GM12878 (cell line): Measurements from ENCODE around the gene STK38.

ENCODE experiments used
- EGR1 ChIP-seq, 2 experiments: IDR thresholded peaks; 1 replicate in 1 of 2; 2 replicates in 1 of 2; pipeline ENCODE4 v1.6.1; 2011 to 2012; ENCODE audit warnings: low read depth in 2 of 2, low read length in 2 of 2, borderline replicate concordance in 1 of 2, mild to moderate bottlenecking in 1 of 2, moderate library complexity in 1 of 2
- EP300 ChIP-seq, 2 experiments: fragments of 150-350 bp in 1 of 2; IDR thresholded peaks; 2 replicates each; pipeline ENCODE4 v1.6.1; 2011 to 2012; ENCODE audit warnings: low read depth in 2 of 2, low read length in 2 of 2, borderline replicate concordance in 1 of 2, improper control_type of control experiment in 1 of 2, inconsistent platforms in 1 of 2; ENCODE audit not compliant: control insufficient read depth in 1 of 2
- HCFC1 ChIP-seq: fragments of 150-350 bp; IDR thresholded peaks from 2 replicates; pipeline ENCODE4 v1.6.1; 2014; ENCODE audit warnings: low read length
- SIN3A ChIP-seq: IDR thresholded peaks from 2 replicates; pipeline ENCODE4 v1.6.1; 2012; ENCODE audit warnings: low read depth, low read length, improper control_type of control experiment
- SREBF2 ChIP-seq: IDR thresholded peaks from 2 replicates; pipeline ENCODE4 v1.6.1; 2012; ENCODE audit warnings: mild to moderate bottlenecking, low read length
- SUPT20H ChIP-seq: IDR thresholded peaks from 2 replicates; pipeline ENCODE4 v1.6.1; 2011; ENCODE audit warnings: low read depth, mild to moderate bottlenecking, low read length, moderate library complexity, borderline replicate concordance; ENCODE audit not compliant: control insufficient read depth
- TF ChIP-seq, protein P1 (sequence below), 3 experiments: IDR thresholded peaks in 2 of 3; conservative IDR thresholded peaks in 1 of 3; 2 replicates each; pipeline ENCODE4 v1.5.1; 2011; ENCODE audit warnings: low read depth in 3 of 3, low read length in 3 of 3, mild to moderate bottlenecking in 3 of 3, control low read depth in 2 of 3, moderate library complexity in 2 of 3, inconsistent platforms in 1 of 3, mixed read lengths in 1 of 3; ENCODE audit not compliant: control insufficient read depth in 2 of 3, insufficient read depth in 1 of 3; ENCODE audit errors: extremely low read depth in 1 of 3
- TF ChIP-seq, protein P2 (sequence below): IDR thresholded peaks from 2 replicates; pipeline ENCODE4 v1.6.1; 2012; ENCODE audit warnings: low read depth, low read length, improper control_type of control experiment

DNA sequence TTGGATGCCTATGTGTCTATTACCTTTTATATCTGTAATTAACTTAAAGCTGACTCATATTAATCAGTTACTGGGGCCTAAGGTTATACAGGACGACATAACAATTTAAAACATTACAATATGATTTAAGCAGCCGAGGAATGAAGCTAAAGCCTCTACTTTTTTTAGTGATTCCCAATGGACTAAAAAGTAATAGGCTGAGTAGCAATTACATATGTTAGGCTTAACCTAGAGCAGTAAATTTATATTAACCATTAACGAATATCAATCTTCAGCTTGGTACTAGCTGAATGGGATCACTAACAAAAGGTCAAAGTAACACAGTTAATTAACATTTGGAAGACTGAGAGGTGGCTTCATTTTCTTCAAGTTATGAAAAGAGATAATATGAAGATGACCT is 43.1 kb downstream of the STK38 start:
- TF ChIP-seq, protein P1, sequence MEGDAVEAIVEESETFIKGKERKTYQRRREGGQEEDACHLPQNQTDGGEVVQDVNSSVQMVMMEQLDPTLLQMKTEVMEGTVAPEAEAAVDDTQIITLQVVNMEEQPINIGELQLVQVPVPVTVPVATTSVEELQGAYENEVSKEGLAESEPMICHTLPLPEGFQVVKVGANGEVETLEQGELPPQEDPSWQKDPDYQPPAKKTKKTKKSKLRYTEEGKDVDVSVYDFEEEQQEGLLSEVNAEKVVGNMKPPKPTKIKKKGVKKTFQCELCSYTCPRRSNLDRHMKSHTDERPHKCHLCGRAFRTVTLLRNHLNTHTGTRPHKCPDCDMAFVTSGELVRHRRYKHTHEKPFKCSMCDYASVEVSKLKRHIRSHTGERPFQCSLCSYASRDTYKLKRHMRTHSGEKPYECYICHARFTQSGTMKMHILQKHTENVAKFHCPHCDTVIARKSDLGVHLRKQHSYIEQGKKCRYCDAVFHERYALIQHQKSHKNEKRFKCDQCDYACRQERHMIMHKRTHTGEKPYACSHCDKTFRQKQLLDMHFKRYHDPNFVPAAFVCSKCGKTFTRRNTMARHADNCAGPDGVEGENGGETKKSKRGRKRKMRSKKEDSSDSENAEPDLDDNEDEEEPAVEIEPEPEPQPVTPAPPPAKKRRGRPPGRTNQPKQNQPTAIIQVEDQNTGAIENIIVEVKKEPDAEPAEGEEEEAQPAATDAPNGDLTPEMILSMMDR (IDR thresholded peaks at IDR 0.05 in 2 of 3, conservative IDR thresholded peaks at IDR 0.05 in 1 of 3; ENCODE audit: control insufficient read depth in 2 of 3, extremely low read depth in 1 of 3, insufficient read depth in 1 of 3, low read depth in 3 of 3, low read length in 3 of 3) = no peak
- TF ChIP-seq, protein P2, sequence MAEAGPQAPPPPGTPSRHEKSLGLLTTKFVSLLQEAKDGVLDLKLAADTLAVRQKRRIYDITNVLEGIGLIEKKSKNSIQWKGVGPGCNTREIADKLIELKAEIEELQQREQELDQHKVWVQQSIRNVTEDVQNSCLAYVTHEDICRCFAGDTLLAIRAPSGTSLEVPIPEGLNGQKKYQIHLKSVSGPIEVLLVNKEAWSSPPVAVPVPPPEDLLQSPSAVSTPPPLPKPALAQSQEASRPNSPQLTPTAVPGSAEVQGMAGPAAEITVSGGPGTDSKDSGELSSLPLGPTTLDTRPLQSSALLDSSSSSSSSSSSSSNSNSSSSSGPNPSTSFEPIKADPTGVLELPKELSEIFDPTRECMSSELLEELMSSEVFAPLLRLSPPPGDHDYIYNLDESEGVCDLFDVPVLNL = no peak
- no peak for TF ChIP-seq EP300 (IDR thresholded peaks at IDR 0.05; ENCODE audit: borderline replicate concordance in 1 of 2, control insufficient read depth in 1 of 2, low read depth in 2 of 2, low read length in 2 of 2)
- no peak for TF ChIP-seq SREBF2
- no peak for TF ChIP-seq EGR1 (IDR thresholded peaks at IDR 0.05; ENCODE audit: borderline replicate concordance in 1 of 2, low read depth in 2 of 2, low read length in 2 of 2)
- TF ChIP-seq SIN3A = no peak
- TF ChIP-seq HCFC1 = no peak
- no peak for TF ChIP-seq SUPT20H
